SK-N-SH (cell line): ENCODE measurements around the gene COMT. TPM values are rescaled to one million over a fixed set of nuclear protein-coding genes. Genes with fewer than 3 reads are reported as not detected.

Experiments
- CTCF ChIA-PET: fragments of 300-600, 350-600 bp; formaldehyde crosslinking; extraction: SDS; loops from one replicate; lab custom pipeline; 2021; lab: Yijun Ruan, JAX
- POLR2A ChIA-PET: fragments of 350-600 bp; sonication (Branson Sonifier 250); formaldehyde crosslinking; extraction: SDS; loops from one replicate; lab custom pipeline; 2020; ENCODE audit warnings: antibody characterized with exemption, inconsistent platforms; lab: Yijun Ruan, JAX
- DNase-seq: peaks from one replicate; pipeline ENCODE4 v3.0.0; 2012
- H2AFZ ChIP-seq: fragments of 200-600 bp; sonication (generic); 2 replicates; pipeline ENCODE4 v1.8.1; 2016; ENCODE audit warnings: antibody characterized with exemption, mild to moderate bottlenecking, low read depth
- H3F3A ChIP-seq: fragments of 200-600 bp; sonication (generic); replicated peaks from 2 replicates; pipeline ENCODE3; 2016; ENCODE audit warnings: antibody characterized with exemption, mild to moderate bottlenecking; ENCODE audit not compliant: insufficient read depth
- H3K27ac ChIP-seq, 2 experiments: fragments of 200-500 bp in 1 of 2; fragments of 200-600 bp in 1 of 2; sonication (Bioruptor generic) in 1 of 2; sonication (generic), shearing (Covaris generic) in 1 of 2; 2 replicates each; pipeline versions ENCODE4 v1.5.1 to v1.6.1; 2014 to 2016; ENCODE audit warnings: low read depth in 2 of 2, inconsistent platforms in 1 of 2, low read length in 1 of 2, mild to moderate bottlenecking in 1 of 2, mixed read lengths in 1 of 2
- H3K27me3 ChIP-seq: fragments of 200-600 bp; sonication (generic), shearing (Covaris generic); 2 replicates; pipeline ENCODE4 v1.6.1; 2016; ENCODE audit warnings: mixed run types; ENCODE audit not compliant: insufficient read depth
- H3K36me3 ChIP-seq, 2 experiments: fragments of 200-500 bp in 1 of 2; fragments of 200-600 bp in 1 of 2; sonication (Bioruptor generic) in 1 of 2; sonication (generic) in 1 of 2; replicated peaks in 1 of 2; 2 replicates each; pipeline versions ENCODE3 to v1.5.1; 2014 to 2016; ENCODE audit warnings: low read length in 1 of 2, mild to moderate bottlenecking in 1 of 2; ENCODE audit not compliant: insufficient read depth in 2 of 2, control insufficient read depth in 1 of 2
- H3K4me1 ChIP-seq, 2 experiments: fragments of 200-500 bp in 1 of 2; fragments of 200-600 bp in 1 of 2; sonication (Bioruptor generic) in 1 of 2; sonication (generic), shearing (Covaris generic) in 1 of 2; 2 replicates each; pipeline versions ENCODE4 v1.5.1 to v1.6.1; 2014 to 2016; ENCODE audit warnings: low read depth in 1 of 2, low read length in 1 of 2, mixed run types in 1 of 2; ENCODE audit not compliant: insufficient read depth in 2 of 2, control insufficient read depth in 1 of 2
- H3K4me2 ChIP-seq: fragments of 200-600 bp; sonication (generic), shearing (Covaris generic); 2 replicates; pipeline ENCODE4 v1.6.1; 2017; ENCODE audit warnings: mixed run types
- H3K4me3 ChIP-seq, 2 experiments: fragments of 200-500 bp in 1 of 2; fragments of 200-600 bp in 1 of 2; sonication (Bioruptor generic) in 1 of 2; sonication (generic), shearing (Covaris generic) in 1 of 2; 2 replicates each; pipeline versions ENCODE4 v1.5.1 to v1.8.1; 2014 to 2016; ENCODE audit warnings: low read depth in 2 of 2, inconsistent platforms in 1 of 2, low read length in 1 of 2, mild to moderate bottlenecking in 1 of 2, mixed read lengths in 1 of 2, moderate library complexity in 1 of 2
- H3K79me2 ChIP-seq: fragments of 200-600 bp; sonication (generic); 2 replicates; pipeline ENCODE4 v1.8.1; 2017; ENCODE audit warnings: mild to moderate bottlenecking; ENCODE audit not compliant: insufficient read depth
- H3K9ac ChIP-seq: fragments of 200-600 bp; sonication (generic); 2 replicates; pipeline ENCODE4 v1.6.1; 2017; ENCODE audit warnings: mixed run types
- H3K9me2 ChIP-seq: fragments of 200-600 bp; sonication (generic); 2 replicates; pipeline ENCODE4 v1.6.1; 2017; ENCODE audit warnings: mixed run types
- H3K9me3 ChIP-seq: fragments of 200-600 bp; sonication (generic); 2 replicates; pipeline ENCODE4 v1.6.1; 2017; ENCODE audit warnings: mixed run types, mild to moderate bottlenecking, moderate library complexity
- H4K20me1 ChIP-seq: fragments of 200-600 bp; sonication (generic); 2 replicates; pipeline ENCODE4 v1.6.1; 2017; ENCODE audit warnings: mild to moderate bottlenecking, mixed run types; ENCODE audit not compliant: insufficient read depth
- FOXM1 ChIP-seq: IDR thresholded peaks from 2 replicates; pipeline ENCODE4 v1.4.0; 2012; ENCODE audit warnings: low read depth, mild to moderate bottlenecking
- GATA2 ChIP-seq: sonication (generic); formaldehyde crosslinking; IDR thresholded peaks from 2 replicates; pipeline ENCODE4 v1.5.0; 2020; ENCODE audit warnings: mild to moderate bottlenecking, missing genetic modification reagents
- MXI1 ChIP-seq: IDR thresholded peaks from 2 replicates; pipeline ENCODE4 v1.6.1; 2012; ENCODE audit warnings: mild to moderate bottlenecking, low read depth, low read length, improper control_type of control experiment
- NRF1 ChIP-seq: IDR thresholded peaks from 2 replicates; pipeline ENCODE4 v1.6.1; 2012; ENCODE audit warnings: low read depth, mild to moderate bottlenecking, low read length
- RXRA ChIP-seq: IDR thresholded peaks from 2 replicates; pipeline ENCODE4 v1.4.0; 2012; ENCODE audit warnings: low read depth, mild to moderate bottlenecking, borderline replicate concordance
- TCF12 ChIP-seq: IDR thresholded peaks from 2 replicates; pipeline ENCODE4 v1.4.0; 2012
- WGBS: methylation state at CpG from one replicate; pipeline ENCODE4 v1.1.6; 2017; ENCODE audit warnings: low lambda C conversion rate; 5-methylcytosine and 5-hydroxymethylcytosine counted together
- polyA plus RNA-seq, 3 experiments: library from polyadenylated mRNA; depleted of rRNA; stranded (reverse); fragments of >200 nt; gene quantifications; 2 replicates each; pipeline ENCODE4 v1.2.3, GENCODE V29; 2012
- TF ChIP-seq, protein P1 (sequence below): IDR thresholded peaks from 2 replicates; pipeline ENCODE4 v1.4.0; 2012; ENCODE audit warnings: low read depth, borderline replicate concordance

The COMT gene
- polyA plus RNA-seq, 1 of the 3 experiments (the other 2 are of a cell fraction): 343 TPM

- no peak overlapping the region for H2AFZ ChIP-seq
Observed at GRCh38 chr22:19984851-19985811, 43.6 kb downstream of the COMT start.

DNA sequence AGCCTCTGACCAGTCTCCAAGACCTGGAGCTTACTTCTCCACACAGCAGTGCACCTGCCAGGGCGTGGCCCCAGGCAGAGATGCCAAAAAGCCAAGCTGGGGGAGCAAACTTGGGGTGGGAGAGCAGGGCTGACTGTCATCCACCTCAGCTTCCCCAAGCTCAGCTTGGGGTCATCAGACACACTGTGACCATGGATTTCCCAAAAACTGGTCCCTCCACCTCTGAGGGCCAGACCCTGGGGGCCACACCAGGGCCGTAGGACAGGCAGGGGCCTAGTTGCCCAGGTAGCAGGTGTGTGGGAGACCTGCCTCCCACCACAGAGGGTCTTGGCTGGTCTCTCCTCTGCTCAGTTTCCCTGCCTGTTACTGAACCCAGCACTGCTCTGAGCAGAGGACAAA is 44.4 kb downstream of the COMT start:
- Histone ChIP-seq H2AFZ (no peak overlapping the region), H3K27ac (peak overlapping the region in 1 of 2 experiments; percentile 87; a peak in 1 of 4 replicates), H3K9ac (peak overlapping the region; percentile 89)

More at GRCh38 chr22:19984851-19985811, 43.6 kb downstream of the COMT start:
- H3K9me3 ChIP-seq: no peaks in the 10 kb centered on the region
- no peak overlapping the region for H3K27ac ChIP-seq
- no peaks in the 10 kb centered on the region for H3K9me2 ChIP-seq
- DNase-seq: no peak
- 0 out of 4 replicates have a peak overlapping the region, but pooled peaks have one; percentile 83 to 87 for H3K4me3 ChIP-seq
- H3K79me2 ChIP-seq: peaks cover 14% of the 10 kb centered on the region; the same call in 1 of the 2 replicates
- ChIA-PET POLR2A (interaction anchor here (1.0 to 1.1 kb wide), 2 partner anchors 13 to 25 kb away, joined by 3 read pairs; no protein-coding TSS in a partner anchor), CTCF (interaction anchor here (1.0 to 16.4 kb wide), 7 partner anchors 10 to 27 kb away, joined by 3 to 224 read pairs (median 6); no protein-coding TSS in a partner anchor)
- H3K4me2 ChIP-seq: peak overlapping the region; percentile 100
- H3K27me3 ChIP-seq: no peaks in the 10 kb centered on the region
- peaks cover 17 to 55% of the 10 kb centered on the region in 2 experiments; a peak in 3 of 4 replicates for H3K4me1 ChIP-seq
- H3K36me3 ChIP-seq: peaks cover 0 to 13% of the 10 kb centered on the region in 2 experiments
- no peak overlapping the region for H3K9ac ChIP-seq
- WGBS: 95% methylated on average over 9 of the region's 11 CpGs
- TF ChIP-seq FOXM1: no peak
- TF ChIP-seq, protein P1, sequence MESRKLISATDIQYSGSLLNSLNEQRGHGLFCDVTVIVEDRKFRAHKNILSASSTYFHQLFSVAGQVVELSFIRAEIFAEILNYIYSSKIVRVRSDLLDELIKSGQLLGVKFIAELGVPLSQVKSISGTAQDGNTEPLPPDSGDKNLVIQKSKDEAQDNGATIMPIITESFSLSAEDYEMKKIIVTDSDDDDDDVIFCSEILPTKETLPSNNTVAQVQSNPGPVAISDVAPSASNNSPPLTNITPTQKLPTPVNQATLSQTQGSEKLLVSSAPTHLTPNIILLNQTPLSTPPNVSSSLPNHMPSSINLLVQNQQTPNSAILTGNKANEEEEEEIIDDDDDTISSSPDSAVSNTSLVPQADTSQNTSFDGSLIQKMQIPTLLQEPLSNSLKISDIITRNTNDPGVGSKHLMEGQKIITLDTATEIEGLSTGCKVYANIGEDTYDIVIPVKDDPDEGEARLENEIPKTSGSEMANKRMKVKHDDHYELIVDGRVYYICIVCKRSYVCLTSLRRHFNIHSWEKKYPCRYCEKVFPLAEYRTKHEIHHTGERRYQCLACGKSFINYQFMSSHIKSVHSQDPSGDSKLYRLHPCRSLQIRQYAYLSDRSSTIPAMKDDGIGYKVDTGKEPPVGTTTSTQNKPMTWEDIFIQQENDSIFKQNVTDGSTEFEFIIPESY: no peak
- no peak for TF ChIP-seq NRF1
- TF ChIP-seq MXI1: no peak
- no peak for TF ChIP-seq TCF12
- no peak for TF ChIP-seq GATA2 (CRISPR knock-in tag)
- no peaks in the 10 kb centered on the region for H3F3A ChIP-seq
- H4K20me1 ChIP-seq: peaks cover 20% of the 10 kb centered on the region

More for the DNA sequence above, 44.4 kb downstream of the COMT start:
- Histone ChIP-seq H3K4me2 (peak overlapping the region; percentile 100), H3K4me3 (peak overlapping the region; percentile 83 to 87), H3K9me3 (no peaks in the 10 kb centered on the region), H3K79me2 (peaks cover 14% of the 10 kb centered on the region; the same call in 1 of the 2 replicates), H3K27me3 (no peaks in the 10 kb centered on the region), H3K36me3 (peaks cover 0 to 5% of the 10 kb centered on the region in 2 experiments), H3K9me2 (no peaks in the 10 kb centered on the region), H3F3A (no peaks in the 10 kb centered on the region), H4K20me1 (peaks cover 20% of the 10 kb centered on the region), H3K4me1 (peaks cover 17 to 64% of the 10 kb centered on the region in 2 experiments; a peak in 3 of 4 replicates)
- no CpG with 5 or more reads among the region's 2 CpGs for WGBS
- CTCF ChIA-PET: interaction anchor here (1.0 to 16.4 kb wide), 3 partner anchors 16 to 26 kb away, joined by 4 to 224 read pairs (median 5); no protein-coding TSS in a partner anchor
- no peak for DNase-seq
- POLR2A ChIA-PET: interaction anchor here (0.6 to 1.4 kb wide), 8 partner anchors 8 to 35 kb away, joined by 3 to 10 read pairs (median 5); partner anchors contain the start of gene TANGO2
- no peak for TF ChIP-seq RXRA
